ENCODE data around the gene LHFPL3. TPM values are rescaled to one million over a fixed set of nuclear protein-coding genes. Genes with fewer than 3 reads are reported as not detected.

Gene LHFPL3
- total RNA-seq, 1 experiment from 2014 or later = 0.83 TPM

- CTCF ChIA-PET = no interaction called here
- peaks cover 4% of the 10 kb centered on the region for H3K9me3 Mint-ChIP-seq
- ATAC-seq (no peak), DNase-seq (ENCODE audit: low spot score) (no peak)
- POLR2A ChIA-PET = no interaction called here
- H3K27ac Mint-ChIP-seq = no peak overlapping the region
- 0 out of 2 replicates have a peak, but pooled peaks cover 3% of the 10 kb centered on the region for H3K36me3 Mint-ChIP-seq
- peaks cover 46% of the 10 kb centered on the region for H3K4me1 Mint-ChIP-seq
- no peak for TF ChIP-seq NR1H2 (CRISPR knock-in tag; IDR thresholded peaks at IDR 0.05)
- no peak for TF ChIP-seq ATF1 (CRISPR knock-in tag; IDR thresholded peaks at IDR 0.05)
- no peak for TF ChIP-seq HMGXB4 (CRISPR knock-in tag; IDR thresholded peaks at IDR 0.05)
- H3K4me3 Mint-ChIP-seq = no peak overlapping the region
- no peaks in the 10 kb centered on the region; the same call in 1 of the 2 replicates for H3K27me3 Mint-ChIP-seq (ENCODE audit: low read depth)
These were observed 39.5 kb downstream of the LHFPL3 start for GRCh38 chr7:104367926-104368325.

DNA sequence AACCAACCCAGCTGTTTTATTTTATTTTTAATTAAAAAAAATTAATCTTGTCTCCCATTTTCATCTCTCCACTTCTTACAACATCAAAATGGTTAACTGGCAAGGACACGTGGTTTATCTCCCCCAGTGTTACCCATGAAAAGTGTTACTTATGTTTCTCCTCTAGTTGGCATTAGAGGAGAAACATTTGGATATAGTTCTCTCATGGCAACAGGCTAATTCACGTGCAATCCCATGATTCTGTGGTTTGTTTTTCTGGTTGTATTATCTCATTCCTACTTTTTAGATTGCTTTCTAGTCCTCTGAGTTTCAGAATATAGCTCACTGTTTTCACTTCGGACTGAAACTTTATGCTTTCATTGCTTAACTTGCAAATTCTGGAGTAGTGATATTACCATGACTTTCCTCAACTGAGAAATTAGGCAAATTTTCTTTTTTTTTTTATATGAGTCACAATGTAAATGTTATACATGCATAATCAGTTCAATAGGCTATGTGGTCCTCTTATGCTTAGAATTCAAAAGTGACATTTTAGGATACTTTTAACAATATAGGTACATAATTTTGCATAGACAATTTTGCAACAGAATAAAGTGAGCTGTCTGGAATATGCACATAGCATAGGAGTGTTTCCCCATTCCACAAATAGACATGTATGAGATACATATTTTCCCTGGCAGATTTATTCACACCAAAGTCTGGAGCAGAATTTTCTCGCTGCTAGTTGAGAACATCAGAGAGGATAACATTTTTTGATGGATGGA lies 43.0 kb downstream of the LHFPL3 start:
- Mint-ChIP-seq H3K36me3 (no peaks in the 10 kb centered on the region), H3K4me1 (peaks cover 41% of the 10 kb centered on the region), H3K27ac (no peak overlapping the region), H3K27me3 (ENCODE audit: low read depth) (no peaks in the 10 kb centered on the region), H3K4me3 (no peak overlapping the region), H3K9me3 (no peaks in the 10 kb centered on the region)
- ATAC-seq (no peak), DNase-seq (ENCODE audit: low spot score) (no peak)
- TF ChIP-seq, protein P1, sequence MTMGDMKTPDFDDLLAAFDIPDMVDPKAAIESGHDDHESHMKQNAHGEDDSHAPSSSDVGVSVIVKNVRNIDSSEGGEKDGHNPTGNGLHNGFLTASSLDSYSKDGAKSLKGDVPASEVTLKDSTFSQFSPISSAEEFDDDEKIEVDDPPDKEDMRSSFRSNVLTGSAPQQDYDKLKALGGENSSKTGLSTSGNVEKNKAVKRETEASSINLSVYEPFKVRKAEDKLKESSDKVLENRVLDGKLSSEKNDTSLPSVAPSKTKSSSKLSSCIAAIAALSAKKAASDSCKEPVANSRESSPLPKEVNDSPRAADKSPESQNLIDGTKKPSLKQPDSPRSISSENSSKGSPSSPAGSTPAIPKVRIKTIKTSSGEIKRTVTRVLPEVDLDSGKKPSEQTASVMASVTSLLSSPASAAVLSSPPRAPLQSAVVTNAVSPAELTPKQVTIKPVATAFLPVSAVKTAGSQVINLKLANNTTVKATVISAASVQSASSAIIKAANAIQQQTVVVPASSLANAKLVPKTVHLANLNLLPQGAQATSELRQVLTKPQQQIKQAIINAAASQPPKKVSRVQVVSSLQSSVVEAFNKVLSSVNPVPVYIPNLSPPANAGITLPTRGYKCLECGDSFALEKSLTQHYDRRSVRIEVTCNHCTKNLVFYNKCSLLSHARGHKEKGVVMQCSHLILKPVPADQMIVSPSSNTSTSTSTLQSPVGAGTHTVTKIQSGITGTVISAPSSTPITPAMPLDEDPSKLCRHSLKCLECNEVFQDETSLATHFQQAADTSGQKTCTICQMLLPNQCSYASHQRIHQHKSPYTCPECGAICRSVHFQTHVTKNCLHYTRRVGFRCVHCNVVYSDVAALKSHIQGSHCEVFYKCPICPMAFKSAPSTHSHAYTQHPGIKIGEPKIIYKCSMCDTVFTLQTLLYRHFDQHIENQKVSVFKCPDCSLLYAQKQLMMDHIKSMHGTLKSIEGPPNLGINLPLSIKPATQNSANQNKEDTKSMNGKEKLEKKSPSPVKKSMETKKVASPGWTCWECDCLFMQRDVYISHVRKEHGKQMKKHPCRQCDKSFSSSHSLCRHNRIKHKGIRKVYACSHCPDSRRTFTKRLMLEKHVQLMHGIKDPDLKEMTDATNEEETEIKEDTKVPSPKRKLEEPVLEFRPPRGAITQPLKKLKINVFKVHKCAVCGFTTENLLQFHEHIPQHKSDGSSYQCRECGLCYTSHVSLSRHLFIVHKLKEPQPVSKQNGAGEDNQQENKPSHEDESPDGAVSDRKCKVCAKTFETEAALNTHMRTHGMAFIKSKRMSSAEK (CRISPR knock-in tag; IDR thresholded peaks at IDR 0.05; ENCODE audit: borderline replicate concordance) = no peak
- no peak for TF ChIP-seq TEAD1 (CRISPR knock-in tag; IDR thresholded peaks at IDR 0.05)
- TF ChIP-seq ZNF423 (CRISPR knock-in tag; IDR thresholded peaks at IDR 0.05) = no peak
- no peak for TF ChIP-seq GTF2I (CRISPR knock-in tag; conservative IDR thresholded peaks at IDR 0.05)
- no peak for TF ChIP-seq ZNF219 (CRISPR knock-in tag; IDR thresholded peaks at IDR 0.05; ENCODE audit: borderline replicate concordance)
- TF ChIP-seq ZNF425 (CRISPR knock-in tag; conservative IDR thresholded peaks at IDR 0.05) = no peak
- TF ChIP-seq ZNF512 (CRISPR knock-in tag; IDR thresholded peaks at IDR 0.05; ENCODE audit: borderline replicate concordance) = no peak
- ChIA-PET CTCF (no interaction called here), POLR2A (no interaction called here)

DNA sequence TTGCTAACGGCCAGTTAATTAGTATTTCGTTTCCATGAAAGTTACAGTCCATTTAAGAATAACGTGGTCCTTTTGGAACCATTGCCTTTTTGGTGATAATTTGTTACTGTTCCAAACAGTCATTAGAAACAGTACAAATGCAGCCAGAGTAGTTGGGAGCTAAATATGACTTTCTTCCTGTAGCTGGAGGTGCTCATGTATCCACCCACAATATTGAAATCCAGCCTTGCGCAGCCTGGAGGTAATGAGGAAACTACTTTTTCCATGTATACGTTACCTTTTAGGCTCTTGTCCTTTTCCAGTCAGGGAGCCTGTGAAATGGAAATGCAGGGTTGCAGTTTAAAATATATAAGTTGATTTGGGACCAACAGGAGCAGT lies 43.6 kb downstream of the LHFPL3 start:
- DNase-seq (ENCODE audit: low spot score) (no peak), ATAC-seq (no peak)
- Mint-ChIP-seq H3K36me3 (no peaks in the 10 kb centered on the region), H3K27ac (no peak overlapping the region), H3K9me3 (no peaks in the 10 kb centered on the region), H3K4me3 (no peak overlapping the region), H3K4me1 (peaks cover 47% of the 10 kb centered on the region), H3K27me3 (ENCODE audit: low read depth) (no peaks in the 10 kb centered on the region)
- ChIA-PET CTCF (interaction anchor here (1.0 kb wide), 1 partner anchor 140 kb away, joined by 3 read pairs; no protein-coding TSS in a partner anchor), POLR2A (no interaction called here)
- no peak for TF ChIP-seq STAT6 (CRISPR knock-in tag; conservative IDR thresholded peaks at IDR 0.05; ENCODE audit: low read depth)
- no peak for TF ChIP-seq CDX4 (CRISPR knock-in tag; IDR thresholded peaks at IDR 0.05; ENCODE audit: borderline replicate concordance)
- TF ChIP-seq ZBTB43 (CRISPR knock-in tag; IDR thresholded peaks at IDR 0.05) = no peak

All from WTC11 (cell line).